ENCODE data around the gene SLC6A17.

Gene SLC6A17

DNA sequence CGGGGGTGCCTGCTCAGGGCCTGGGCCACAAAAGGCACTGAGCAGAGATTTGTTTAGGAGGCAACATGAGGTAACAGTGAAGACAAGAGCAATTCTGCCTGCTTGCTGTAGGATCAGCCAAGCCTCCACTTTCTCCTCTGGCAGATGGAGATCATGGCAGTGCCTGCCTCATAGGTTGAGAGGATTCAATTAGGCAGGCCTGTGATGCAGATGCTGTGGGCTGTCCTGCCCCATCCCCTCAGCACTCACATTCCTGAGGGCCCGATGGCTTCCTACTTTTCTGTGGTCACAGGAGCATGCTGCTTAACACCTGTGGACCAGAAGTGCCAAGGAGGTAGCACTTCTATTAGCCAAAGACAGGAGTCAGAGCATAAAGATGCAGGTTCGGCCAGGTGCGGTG lies 39.2 kb upstream of the SLC6A17 start:
- Histone ChIP-seq H3K36me3 (ENCODE audit: control insufficient read depth in 1 of 2, insufficient read depth in 2 of 2, low read length in 2 of 2) (no peaks in the 10 kb centered on the region), H3K9ac (ENCODE audit: low read length) (no peak overlapping the region), H3K18ac (ENCODE audit: low read length) (no peak overlapping the region), H3K4me1 (ENCODE audit: control insufficient read depth in 1 of 2, insufficient read depth in 2 of 2, low read length in 2 of 2) (no peaks in the 10 kb centered on the region), H2AK5ac (ENCODE audit: low read length) (no peak overlapping the region), H3K4ac (ENCODE audit: low read depth, low read length) (no peak overlapping the region), H4K12ac (ENCODE audit: low read depth, low read length) (no peak overlapping the region), H3K23ac (ENCODE audit: low read length) (no peak overlapping the region), H3K4me3 (ENCODE audit: low read depth, low read length) (no peak overlapping the region), H3K27ac (ENCODE audit: low read depth, low read length) (no peak overlapping the region), H4K91ac (ENCODE audit: low read depth, low read length) (no peak overlapping the region), H3K9me3 (ENCODE audit: insufficient read depth, low read depth, low read length) (no peaks in the 10 kb centered on the region), H3K79me1 (ENCODE audit: low read length) (no peaks in the 10 kb centered on the region), H4K8ac (ENCODE audit: low read depth, low read length) (no peak overlapping the region), H3K79me2 (ENCODE audit: control insufficient read depth, insufficient read depth, low read length, poor library complexity) (no peaks in the 10 kb centered on the region), H3K4me2 (ENCODE audit: low read length) (no peak overlapping the region), H2AFZ (ENCODE audit: insufficient read depth, low read length, poor library complexity) (no peak overlapping the region), H2BK5ac (ENCODE audit: low read depth, low read length, poor library complexity) (no peak overlapping the region), H3K27me3 (ENCODE audit: insufficient read depth, low read length) (no peaks in the 10 kb centered on the region), H3K14ac (ENCODE audit: low read length) (no peak overlapping the region), H2BK120ac (ENCODE audit: insufficient read depth, low read length, poor library complexity) (no peak overlapping the region), H2BK12ac (ENCODE audit: low read length) (no peak overlapping the region)
- DNase-seq: no peak
- no CpG with 5 or more reads among the region's 4 CpGs for WGBS (ENCODE audit: extremely low coverage, insufficient coverage, insufficient read length)

DNA sequence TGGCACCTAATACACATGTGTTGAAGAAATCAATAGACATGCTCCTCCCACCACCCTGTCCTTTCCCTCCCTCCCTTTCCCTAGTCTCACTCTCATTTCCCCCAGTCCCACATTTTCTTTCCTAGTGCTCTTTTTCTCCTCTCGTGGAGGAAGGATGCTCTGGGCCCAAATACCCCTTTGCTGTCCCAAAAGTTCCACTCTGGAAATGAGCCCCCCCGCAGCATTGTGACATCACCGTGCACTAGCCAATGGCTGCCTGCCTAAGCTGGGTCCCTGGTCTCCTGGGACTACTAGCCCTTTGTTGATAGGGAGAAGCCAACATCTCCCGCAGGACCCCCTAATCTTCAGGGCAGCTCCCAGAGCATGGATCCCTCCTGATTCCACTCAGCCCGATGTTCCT lies 38.2 kb upstream of the SLC6A17 start, which contains the start of gene UBL4B:
Gene UBL4B (plus strand): TSS at position 301 of the 400 bp plus-strand sequence. CDS start 92 bp downstream, at position 393.
- no CpG with 5 or more reads among the region's 5 CpGs for WGBS (ENCODE audit: extremely low coverage, insufficient coverage, insufficient read length)

DNA sequence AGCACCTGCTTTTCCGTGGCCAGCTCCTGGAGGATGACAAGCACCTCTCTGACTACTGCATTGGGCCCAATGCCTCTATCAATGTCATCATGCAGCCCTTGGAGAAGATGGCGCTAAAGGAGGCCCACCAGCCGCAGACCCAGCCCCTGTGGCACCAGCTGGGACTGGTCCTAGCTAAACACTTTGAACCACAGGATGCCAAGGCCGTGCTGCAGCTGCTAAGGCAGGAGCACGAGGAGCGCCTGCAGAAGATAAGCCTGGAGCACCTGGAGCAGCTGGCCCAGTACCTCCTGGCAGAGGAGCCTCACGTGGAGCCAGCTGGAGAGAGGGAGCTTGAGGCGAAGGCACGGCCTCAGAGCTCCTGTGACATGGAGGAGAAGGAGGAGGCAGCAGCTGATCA lies 37.6 kb upstream of the SLC6A17 start:
- peaks cover 0 to 2% of the 10 kb centered on the region in 2 experiments for H3K4me1 ChIP-seq (ENCODE audit: control insufficient read depth in 1 of 2, insufficient read depth in 2 of 2, low read length in 2 of 2)
- H3K79me2 ChIP-seq (ENCODE audit: control insufficient read depth, insufficient read depth, low read length, poor library complexity): no peaks in the 10 kb centered on the region
- no peak overlapping the region for H3K4me2 ChIP-seq (ENCODE audit: low read length)
- H3K36me3 ChIP-seq (ENCODE audit: control insufficient read depth in 1 of 2, insufficient read depth in 2 of 2, low read length in 2 of 2): no peaks in the 10 kb centered on the region
- H4K8ac ChIP-seq (ENCODE audit: low read depth, low read length): no peak overlapping the region
- no peak overlapping the region for H3K4ac ChIP-seq (ENCODE audit: low read depth, low read length)
- no peaks in the 10 kb centered on the region for H3K9me3 ChIP-seq (ENCODE audit: insufficient read depth, low read depth, low read length)
- no peak overlapping the region for H3K4me3 ChIP-seq (ENCODE audit: low read depth, low read length)
- H4K91ac ChIP-seq (ENCODE audit: low read depth, low read length): no peak overlapping the region
- no CpG with 5 or more reads among the region's 9 CpGs for WGBS (ENCODE audit: extremely low coverage, insufficient coverage, insufficient read length)
- no peaks in the 10 kb centered on the region for H3K79me1 ChIP-seq (ENCODE audit: low read length)
- no peak overlapping the region for H3K27ac ChIP-seq (ENCODE audit: low read depth, low read length)
- H2AFZ ChIP-seq (ENCODE audit: insufficient read depth, low read length, poor library complexity): no peak overlapping the region
- no peak overlapping the region for H3K18ac ChIP-seq (ENCODE audit: low read length)
- no peak overlapping the region for H2BK12ac ChIP-seq (ENCODE audit: low read length)
- H4K12ac ChIP-seq (ENCODE audit: low read depth, low read length): no peak overlapping the region
- H2AK5ac ChIP-seq (ENCODE audit: low read length): no peak overlapping the region
- no peak overlapping the region for H2BK5ac ChIP-seq (ENCODE audit: low read depth, low read length, poor library complexity)
- no peaks in the 10 kb centered on the region for H3K27me3 ChIP-seq (ENCODE audit: insufficient read depth, low read length)
- H3K14ac ChIP-seq (ENCODE audit: low read length): no peak overlapping the region
- no peak overlapping the region for H3K23ac ChIP-seq (ENCODE audit: low read length)
- no peak overlapping the region for H3K9ac ChIP-seq (ENCODE audit: low read length)
- no peak for DNase-seq
- no peak overlapping the region for H2BK120ac ChIP-seq (ENCODE audit: insufficient read depth, low read length, poor library complexity)

More for the DNA sequence above, 38.2 kb upstream of the SLC6A17 start, which contains the start of gene UBL4B:
- no peak within 1 kb of the TSS for H2BK5ac ChIP-seq (ENCODE audit: low read depth, low read length, poor library complexity)
- H3K4me1 ChIP-seq (ENCODE audit: control insufficient read depth in 1 of 2, insufficient read depth in 2 of 2, low read length in 2 of 2): peaks cover 0 to 2% of the 10 kb centered on the region in 2 experiments
- no peak within 1 kb of the TSS for H4K91ac ChIP-seq (ENCODE audit: low read depth, low read length)
- no peaks in the 10 kb centered on the region for H3K9me3 ChIP-seq (ENCODE audit: insufficient read depth, low read depth, low read length)
- no peak within 1 kb of the TSS for H3K4ac ChIP-seq (ENCODE audit: low read depth, low read length)
- H3K18ac ChIP-seq (ENCODE audit: low read length): no peak within 1 kb of the TSS
- H3K4me2 ChIP-seq (ENCODE audit: low read length): no peak within 1 kb of the TSS
- H3K36me3 ChIP-seq (ENCODE audit: control insufficient read depth in 1 of 2, insufficient read depth in 2 of 2, low read length in 2 of 2): no peaks in the 10 kb centered on the region
- H3K27me3 ChIP-seq (ENCODE audit: insufficient read depth, low read length): no peaks in the 10 kb centered on the region
- H3K14ac ChIP-seq (ENCODE audit: low read length): no peak within 1 kb of the TSS
- H4K8ac ChIP-seq (ENCODE audit: low read depth, low read length): no peak within 1 kb of the TSS
- no peak within 1 kb of the TSS for H2BK120ac ChIP-seq (ENCODE audit: insufficient read depth, low read length, poor library complexity)
- no peak within 1 kb of the TSS for H3K9ac ChIP-seq (ENCODE audit: low read length)
- no peak within 1 kb of the TSS for H2BK12ac ChIP-seq (ENCODE audit: low read length)
- no peak within 1 kb of the TSS for H3K23ac ChIP-seq (ENCODE audit: low read length)
- no peaks in the 10 kb centered on the region for H3K79me1 ChIP-seq (ENCODE audit: low read length)
- H2AFZ ChIP-seq (ENCODE audit: insufficient read depth, low read length, poor library complexity): no peak within 1 kb of the TSS
- no peak within 1 kb of the TSS for H3K27ac ChIP-seq (ENCODE audit: low read depth, low read length)
- no peak for DNase-seq
- no peak within 1 kb of the TSS for H2AK5ac ChIP-seq (ENCODE audit: low read length)
- H3K79me2 ChIP-seq (ENCODE audit: control insufficient read depth, insufficient read depth, low read length, poor library complexity): no peaks in the 10 kb centered on the region
- H3K4me3 ChIP-seq (ENCODE audit: low read depth, low read length): no peak within 1 kb of the TSS
- H4K12ac ChIP-seq (ENCODE audit: low read depth, low read length): no peak within 1 kb of the TSS

DNA sequence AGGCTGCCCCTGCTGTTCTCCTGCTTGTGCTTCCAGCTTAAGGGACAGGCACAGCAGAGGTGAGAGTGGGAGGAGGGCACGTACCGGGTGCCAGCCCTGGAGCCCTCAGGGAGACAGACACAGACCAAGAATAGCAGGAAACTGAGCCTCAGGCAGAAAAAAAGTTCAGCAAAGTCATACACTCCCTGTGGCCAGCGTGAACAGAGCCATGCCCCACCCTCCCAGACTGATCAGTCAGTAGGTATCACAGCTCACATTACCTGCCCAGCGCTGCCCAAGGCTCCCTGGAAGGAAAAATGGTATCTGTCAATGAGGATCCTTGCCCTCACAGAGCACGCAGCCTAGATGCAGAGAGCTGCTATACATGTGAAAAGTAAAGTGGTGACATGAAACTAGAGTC lies 36.7 kb upstream of the SLC6A17 start:
- Histone ChIP-seq H3K4me2 (ENCODE audit: low read length) (no peak overlapping the region), H2BK120ac (ENCODE audit: insufficient read depth, low read length, poor library complexity) (no peak overlapping the region), H4K12ac (ENCODE audit: low read depth, low read length) (no peak overlapping the region), H3K36me3 (ENCODE audit: control insufficient read depth in 1 of 2, insufficient read depth in 2 of 2, low read length in 2 of 2) (no peaks in the 10 kb centered on the region), H3K4me1 (ENCODE audit: control insufficient read depth in 1 of 2, insufficient read depth in 2 of 2, low read length in 2 of 2) (peaks cover 0 to 2% of the 10 kb centered on the region in 2 experiments), H3K9ac (ENCODE audit: low read length) (no peak overlapping the region), H4K91ac (ENCODE audit: low read depth, low read length) (no peak overlapping the region), H3K27ac (ENCODE audit: low read depth, low read length) (no peak overlapping the region), H2BK12ac (ENCODE audit: low read length) (no peak overlapping the region), H3K14ac (ENCODE audit: low read length) (no peak overlapping the region), H3K79me2 (ENCODE audit: control insufficient read depth, insufficient read depth, low read length, poor library complexity) (no peaks in the 10 kb centered on the region), H3K4ac (ENCODE audit: low read depth, low read length) (no peak overlapping the region), H2BK5ac (ENCODE audit: low read depth, low read length, poor library complexity) (no peak overlapping the region), H3K23ac (ENCODE audit: low read length) (no peak overlapping the region), H2AK5ac (ENCODE audit: low read length) (no peak overlapping the region), H4K8ac (ENCODE audit: low read depth, low read length) (no peak overlapping the region), H3K18ac (ENCODE audit: low read length) (no peak overlapping the region), H2AFZ (ENCODE audit: insufficient read depth, low read length, poor library complexity) (no peak overlapping the region), H3K9me3 (ENCODE audit: insufficient read depth, low read depth, low read length) (no peaks in the 10 kb centered on the region), H3K79me1 (ENCODE audit: low read length) (no peaks in the 10 kb centered on the region), H3K27me3 (ENCODE audit: insufficient read depth, low read length) (no peaks in the 10 kb centered on the region), H3K4me3 (ENCODE audit: low read depth, low read length) (no peak overlapping the region)
- no peak for DNase-seq
- WGBS (ENCODE audit: extremely low coverage, insufficient coverage, insufficient read length): no CpG with 5 or more reads among the region's 5 CpGs

Data from trophoblast cell (in vitro differentiated cells and primary cell).